ENCODE results near the gene UBE2D4.

The UBE2D4 gene

GRCh38 chr7:43921423-43921822 lies 4.8 kb upstream of the UBE2D4 start:
- H3K36me3 ChIP-seq (ENCODE audit: control insufficient read depth, insufficient read depth, low read length, severe bottlenecking) = peaks cover 8% of the 10 kb centered on the region
- no peaks in the 10 kb centered on the region for H3K9me3 ChIP-seq (ENCODE audit: control insufficient read depth, low read length)
- DNase-seq (ENCODE audit: low read depth) = no peak
- no peaks in the 10 kb centered on the region for H3K27me3 ChIP-seq (replicated peaks; ENCODE audit: control insufficient read depth, insufficient read depth, low read length)
- H3K9ac ChIP-seq (ENCODE audit: low read length) = no peak overlapping the region
- no peak overlapping the region for H3K4me3 ChIP-seq (ENCODE audit: low read length)
- no peaks in the 10 kb centered on the region for H3K4me1 ChIP-seq (ENCODE audit: control insufficient read depth, insufficient read depth, low read length)

DNA sequence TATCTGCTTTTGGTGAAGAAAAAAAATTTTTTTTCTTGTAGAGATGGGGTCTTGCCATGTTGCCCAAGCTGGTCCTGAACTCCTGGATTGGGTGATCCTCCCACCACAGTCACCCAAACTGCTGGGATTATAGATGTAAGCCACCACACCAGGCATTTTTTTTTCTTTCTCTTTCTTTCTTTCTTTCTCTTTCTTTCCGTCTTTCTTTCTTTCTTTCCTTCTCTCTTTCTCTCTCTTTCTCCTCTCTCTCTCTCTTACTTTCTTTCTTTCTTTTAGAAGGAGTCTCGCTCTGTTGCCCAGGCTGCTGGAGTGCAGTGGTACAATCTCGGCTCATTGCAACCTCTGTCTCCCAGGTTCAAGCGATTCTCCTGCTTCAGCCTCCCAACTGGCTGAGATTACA lies 3.5 kb upstream of the UBE2D4 start:
- no peak overlapping the region for H3K4me3 ChIP-seq (ENCODE audit: low read length)
- H3K36me3 ChIP-seq (ENCODE audit: control insufficient read depth, insufficient read depth, low read length, severe bottlenecking) = peaks cover 8% of the 10 kb centered on the region
- H3K4me1 ChIP-seq (ENCODE audit: control insufficient read depth, insufficient read depth, low read length) = peaks cover 5% of the 10 kb centered on the region
- no peaks in the 10 kb centered on the region for H3K27me3 ChIP-seq (replicated peaks; ENCODE audit: control insufficient read depth, insufficient read depth, low read length)
- H3K9ac ChIP-seq (ENCODE audit: low read length) = no peak overlapping the region
- DNase-seq (ENCODE audit: low read depth) = no peak
- H3K9me3 ChIP-seq (ENCODE audit: control insufficient read depth, low read length) = no peaks in the 10 kb centered on the region

- H3K4me3 ChIP-seq (ENCODE audit: low read length) = peak overlapping the region; percentile 83
- H3K36me3 ChIP-seq (ENCODE audit: control insufficient read depth, insufficient read depth, low read length, severe bottlenecking) = no peaks in the 10 kb centered on the region
- no peaks in the 10 kb centered on the region for H3K27me3 ChIP-seq (replicated peaks; ENCODE audit: control insufficient read depth, insufficient read depth, low read length)
- no peak for DNase-seq (ENCODE audit: low read depth)
- peaks cover 5% of the 10 kb centered on the region for H3K4me1 ChIP-seq (ENCODE audit: control insufficient read depth, insufficient read depth, low read length)
- peak overlapping the region; percentile 88 for H3K9ac ChIP-seq (ENCODE audit: low read length)
- H3K9me3 ChIP-seq (ENCODE audit: control insufficient read depth, low read length) = no peaks in the 10 kb centered on the region
These were observed 525 bp downstream of the UBE2D4 start for GRCh38 chr7:43926798-43927123.

- H3K27me3 ChIP-seq (replicated peaks; ENCODE audit: control insufficient read depth, insufficient read depth, low read length) = no peaks in the 10 kb centered on the region
- H3K4me3 ChIP-seq (ENCODE audit: low read length) = no peak overlapping the region
- no peak overlapping the region for H3K9ac ChIP-seq (ENCODE audit: low read length)
- no peaks in the 10 kb centered on the region for H3K9me3 ChIP-seq (ENCODE audit: control insufficient read depth, low read length)
- H3K4me1 ChIP-seq (ENCODE audit: control insufficient read depth, insufficient read depth, low read length) = peaks cover 5% of the 10 kb centered on the region
- no peak for DNase-seq (ENCODE audit: low read depth)
- H3K36me3 ChIP-seq (ENCODE audit: control insufficient read depth, insufficient read depth, low read length, severe bottlenecking) = no peaks in the 10 kb centered on the region
These were observed 1.6 kb downstream of the UBE2D4 start for GRCh38 chr7:43927810-43928209.

DNA sequence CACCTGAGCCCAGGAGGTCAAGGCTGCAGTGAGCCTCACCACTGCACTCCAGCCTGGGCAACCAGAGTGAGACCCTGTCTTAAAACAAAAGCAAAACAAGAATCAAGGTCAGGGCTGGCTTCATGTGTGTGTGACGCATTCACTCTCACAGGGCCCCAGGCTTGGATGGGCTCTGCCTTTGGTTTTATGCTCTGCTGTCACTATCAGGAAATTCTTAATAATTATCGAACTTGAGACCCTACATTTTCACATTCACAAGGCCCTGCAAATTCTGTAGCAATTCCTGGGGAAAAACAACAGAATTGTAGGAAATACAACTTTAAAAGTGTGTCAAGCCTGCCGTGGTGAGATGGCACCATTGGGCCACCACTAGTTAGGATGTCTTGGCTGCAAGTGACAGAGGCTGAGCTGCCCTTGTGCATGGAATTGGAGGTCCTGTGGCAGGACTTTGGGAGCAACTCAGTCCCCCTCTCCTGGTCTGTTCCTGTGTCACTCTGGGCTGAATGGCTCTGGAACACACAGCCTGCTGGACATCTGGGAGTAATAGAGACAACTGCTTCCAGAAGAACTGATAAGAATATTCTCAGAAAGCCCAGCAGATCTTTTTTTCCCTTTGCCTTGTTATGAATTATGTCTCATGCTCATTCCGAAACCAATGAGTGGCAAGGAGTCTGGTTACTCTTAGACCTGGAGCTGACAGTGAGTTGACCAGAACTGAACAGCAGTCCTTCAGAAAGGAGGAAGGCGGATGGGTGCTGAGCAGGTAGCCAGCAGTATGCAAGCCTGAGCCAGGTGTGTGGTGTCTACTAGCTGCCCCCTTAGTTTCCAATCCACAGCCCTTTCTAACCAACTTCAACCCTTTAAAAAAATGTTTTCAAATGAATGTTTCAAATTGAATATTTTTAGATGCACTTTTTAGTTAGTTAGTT lies 3.6 kb downstream of the UBE2D4 start:
- Histone ChIP-seq H3K36me3 (ENCODE audit: control insufficient read depth, insufficient read depth, low read length, severe bottlenecking) (no peaks in the 10 kb centered on the region), H3K27me3 (replicated peaks; ENCODE audit: control insufficient read depth, insufficient read depth, low read length) (no peaks in the 10 kb centered on the region), H3K9me3 (ENCODE audit: control insufficient read depth, low read length) (no peaks in the 10 kb centered on the region), H3K9ac (ENCODE audit: low read length) (no peak overlapping the region), H3K4me1 (ENCODE audit: control insufficient read depth, insufficient read depth, low read length) (peaks cover 5% of the 10 kb centered on the region), H3K4me3 (ENCODE audit: low read length) (no peak overlapping the region)
- no peak for DNase-seq (ENCODE audit: low read depth)

DNA sequence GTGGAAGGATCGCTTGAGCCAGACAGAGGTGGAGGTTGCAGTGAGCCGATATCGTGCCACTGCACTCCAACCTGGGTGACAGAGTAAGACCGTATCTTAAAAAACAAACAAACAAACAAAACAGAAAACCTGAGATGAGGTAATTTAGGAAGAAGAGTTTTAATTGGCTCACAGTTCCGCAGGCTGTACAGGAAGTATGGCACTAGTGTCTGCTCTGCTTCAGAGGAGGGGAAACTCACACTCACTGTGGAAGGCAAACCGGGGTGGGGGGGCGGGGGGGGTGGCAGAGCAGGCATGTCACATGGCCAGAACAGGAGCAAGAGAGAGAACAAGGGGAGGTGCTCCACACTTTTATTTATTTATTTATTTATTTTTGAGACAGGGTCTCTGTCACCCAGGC lies 5.1 kb downstream of the UBE2D4 start:
- Histone ChIP-seq H3K9ac (ENCODE audit: low read length) (no peak overlapping the region), H3K4me1 (ENCODE audit: control insufficient read depth, insufficient read depth, low read length) (peaks cover 5% of the 10 kb centered on the region), H3K4me3 (ENCODE audit: low read length) (no peak overlapping the region), H3K9me3 (ENCODE audit: control insufficient read depth, low read length) (no peaks in the 10 kb centered on the region), H3K27me3 (replicated peaks; ENCODE audit: control insufficient read depth, insufficient read depth, low read length) (no peaks in the 10 kb centered on the region), H3K36me3 (ENCODE audit: control insufficient read depth, insufficient read depth, low read length, severe bottlenecking) (no peaks in the 10 kb centered on the region)
- DNase-seq (ENCODE audit: low read depth) = no peak

DNA sequence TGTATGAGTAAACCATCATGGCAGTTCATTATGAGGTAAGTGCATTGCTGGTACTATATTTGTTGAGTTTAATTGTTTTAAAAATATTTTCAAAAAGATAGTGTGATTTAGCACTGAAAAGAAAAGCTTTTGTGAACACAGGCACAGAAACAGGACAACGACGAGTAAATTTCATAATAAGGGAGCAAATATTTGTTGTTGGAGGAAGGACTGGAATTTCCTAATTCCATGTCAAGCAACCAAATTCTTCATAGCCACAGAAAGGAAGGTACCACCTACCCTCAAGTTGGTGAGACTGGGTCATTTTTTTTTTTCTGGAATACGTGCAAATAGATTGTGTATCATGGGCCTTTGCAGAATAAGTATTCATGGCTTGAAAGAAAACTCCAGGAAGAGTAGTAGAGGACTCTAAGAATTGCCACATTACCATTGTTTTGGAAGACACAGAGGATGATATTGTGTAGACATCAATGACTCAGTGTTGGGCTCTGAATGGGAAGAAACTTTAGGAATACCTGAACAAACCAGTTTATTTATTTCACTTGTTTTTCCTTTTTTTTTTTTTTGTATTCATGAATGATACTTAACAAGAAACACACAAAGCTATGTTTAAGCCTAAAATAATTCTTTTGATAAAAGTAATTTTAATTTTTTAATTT lies 7.8 kb downstream of the UBE2D4 start:
- peaks cover 5% of the 10 kb centered on the region for H3K4me1 ChIP-seq (ENCODE audit: control insufficient read depth, insufficient read depth, low read length)
- no peak for DNase-seq (ENCODE audit: low read depth)
- H3K36me3 ChIP-seq (ENCODE audit: control insufficient read depth, insufficient read depth, low read length, severe bottlenecking) = no peaks in the 10 kb centered on the region
- H3K9ac ChIP-seq (ENCODE audit: low read length) = no peak overlapping the region
- no peaks in the 10 kb centered on the region for H3K9me3 ChIP-seq (ENCODE audit: control insufficient read depth, low read length)
- no peaks in the 10 kb centered on the region for H3K27me3 ChIP-seq (replicated peaks; ENCODE audit: control insufficient read depth, insufficient read depth, low read length)
- no peak overlapping the region for H3K4me3 ChIP-seq (ENCODE audit: low read length)

DNA sequence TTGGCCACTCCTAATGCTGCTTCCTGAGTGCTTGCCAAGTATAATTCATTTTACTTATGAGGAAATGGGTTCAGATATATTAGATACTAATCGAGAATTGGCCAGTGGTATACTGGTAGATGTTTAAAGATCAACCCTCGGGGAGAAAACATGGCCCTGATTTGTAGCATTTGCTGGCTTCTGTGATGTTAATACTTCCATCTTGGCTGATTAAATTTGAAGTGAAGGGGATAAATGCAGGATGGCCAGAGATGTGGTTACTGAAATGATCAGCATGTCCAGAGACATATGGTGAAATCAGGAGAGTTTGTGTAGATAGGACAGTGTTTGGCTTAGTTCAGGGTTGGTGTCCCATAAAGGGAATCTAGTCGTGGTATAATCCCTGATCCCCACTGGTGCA lies 11.2 kb downstream of the UBE2D4 start:
- DNase-seq (ENCODE audit: low read depth) = no peak
- no peak overlapping the region for H3K9ac ChIP-seq (ENCODE audit: low read length)

DNA sequence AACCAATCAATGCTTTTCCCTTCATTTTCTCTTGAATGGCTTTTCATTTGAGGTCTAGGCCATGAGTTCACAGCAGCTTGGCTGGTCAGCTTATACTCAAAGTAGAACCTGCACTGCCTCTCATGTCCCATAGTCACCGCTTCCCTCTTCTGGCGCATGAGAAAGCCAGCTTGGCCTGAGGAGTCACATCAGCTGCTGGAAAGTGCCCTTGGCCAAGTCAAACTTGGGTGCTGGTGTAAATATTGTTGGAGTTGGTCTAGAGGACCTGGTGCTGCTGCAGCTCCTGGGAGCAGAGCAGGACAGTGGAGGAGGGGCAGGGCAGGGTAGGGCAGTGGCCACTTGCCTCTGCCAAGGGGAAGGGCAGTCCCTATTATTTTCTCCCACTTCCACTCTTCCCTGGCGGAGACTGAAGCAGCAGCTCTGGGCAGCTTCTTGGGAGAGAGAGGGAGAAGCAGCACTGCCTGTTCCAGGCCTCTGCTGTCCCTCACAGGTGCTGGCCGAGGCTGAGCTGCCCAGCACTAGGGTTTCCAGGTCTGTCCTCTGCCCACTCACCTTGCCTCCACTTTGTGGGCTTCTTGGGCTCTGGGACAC lies 12.8 kb downstream of the UBE2D4 start:
- no peak overlapping the region for H3K4me3 ChIP-seq (ENCODE audit: low read length)
- no peak for DNase-seq (ENCODE audit: low read depth)
- H3K9ac ChIP-seq (ENCODE audit: low read length) = no peak overlapping the region
- no peaks in the 10 kb centered on the region for H3K27me3 ChIP-seq (replicated peaks; ENCODE audit: control insufficient read depth, insufficient read depth, low read length)
- no peaks in the 10 kb centered on the region for H3K9me3 ChIP-seq (ENCODE audit: control insufficient read depth, low read length)
- H3K4me1 ChIP-seq (ENCODE audit: control insufficient read depth, insufficient read depth, low read length) = peaks cover 5% of the 10 kb centered on the region
- H3K36me3 ChIP-seq (ENCODE audit: control insufficient read depth, insufficient read depth, low read length, severe bottlenecking) = peaks cover 3% of the 10 kb centered on the region

More for the DNA sequence above, 11.2 kb downstream of the UBE2D4 start:
- Histone ChIP-seq H3K36me3 (ENCODE audit: control insufficient read depth, insufficient read depth, low read length, severe bottlenecking) (no peaks in the 10 kb centered on the region), H3K9me3 (ENCODE audit: control insufficient read depth, low read length) (no peaks in the 10 kb centered on the region), H3K4me3 (ENCODE audit: low read length) (no peak overlapping the region), H3K4me1 (ENCODE audit: control insufficient read depth, insufficient read depth, low read length) (peaks cover 5% of the 10 kb centered on the region), H3K27me3 (replicated peaks; ENCODE audit: control insufficient read depth, insufficient read depth, low read length) (no peaks in the 10 kb centered on the region)

GRCh38 chr7:43942250-43942649 lies 16.0 kb downstream of the UBE2D4 start:
- Histone ChIP-seq H3K27me3 (replicated peaks; ENCODE audit: control insufficient read depth, insufficient read depth, low read length) (no peaks in the 10 kb centered on the region), H3K36me3 (ENCODE audit: control insufficient read depth, insufficient read depth, low read length, severe bottlenecking) (peaks cover 4% of the 10 kb centered on the region), H3K9me3 (ENCODE audit: control insufficient read depth, low read length) (no peaks in the 10 kb centered on the region), H3K9ac (ENCODE audit: low read length) (no peak overlapping the region), H3K4me1 (ENCODE audit: control insufficient read depth, insufficient read depth, low read length) (peaks cover 4% of the 10 kb centered on the region), H3K4me3 (ENCODE audit: low read length) (no peak overlapping the region)
- no peak for DNase-seq (ENCODE audit: low read depth)

DNA sequence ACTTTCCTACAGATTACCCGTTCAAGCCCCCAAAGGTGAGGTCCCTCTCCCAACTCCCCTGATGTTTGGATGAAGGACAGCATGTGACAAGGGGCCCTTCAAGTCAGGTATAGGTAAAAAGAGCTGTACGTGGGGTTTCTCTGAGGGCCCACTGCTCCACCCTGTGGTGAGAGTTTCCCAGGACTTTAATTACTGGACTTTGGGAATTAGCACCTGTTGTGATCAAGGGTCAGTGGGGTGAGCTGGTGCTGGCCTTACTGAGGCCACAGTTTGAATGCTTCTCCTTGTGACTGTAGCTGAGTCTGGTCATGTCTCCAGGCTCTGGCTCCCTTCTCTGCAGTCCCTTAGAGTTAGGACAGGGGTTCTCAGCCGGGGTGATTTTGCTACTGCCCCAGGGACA lies 16.8 kb downstream of the UBE2D4 start:
- DNase-seq (ENCODE audit: low read depth) = no peak
- H3K36me3 ChIP-seq (ENCODE audit: control insufficient read depth, insufficient read depth, low read length, severe bottlenecking) = peaks cover 4% of the 10 kb centered on the region
- H3K4me1 ChIP-seq (ENCODE audit: control insufficient read depth, insufficient read depth, low read length) = no peaks in the 10 kb centered on the region
- no peak overlapping the region for H3K9ac ChIP-seq (ENCODE audit: low read length)
- H3K9me3 ChIP-seq (ENCODE audit: control insufficient read depth, low read length) = no peaks in the 10 kb centered on the region
- H3K4me3 ChIP-seq (ENCODE audit: low read length) = no peak overlapping the region
- no peaks in the 10 kb centered on the region for H3K27me3 ChIP-seq (replicated peaks; ENCODE audit: control insufficient read depth, insufficient read depth, low read length)
